ENCODE data around the gene CCDC201.
A peak's percentile ranks its signal among the peaks of the same experiment; 100 is the strongest.
"Not testable (repeated sequence)": the region's sequence is repeated elsewhere in the genome, so short reads cannot be mapped to it uniquely, and the experiment has no call there.

The CCDC201 gene

DNA sequence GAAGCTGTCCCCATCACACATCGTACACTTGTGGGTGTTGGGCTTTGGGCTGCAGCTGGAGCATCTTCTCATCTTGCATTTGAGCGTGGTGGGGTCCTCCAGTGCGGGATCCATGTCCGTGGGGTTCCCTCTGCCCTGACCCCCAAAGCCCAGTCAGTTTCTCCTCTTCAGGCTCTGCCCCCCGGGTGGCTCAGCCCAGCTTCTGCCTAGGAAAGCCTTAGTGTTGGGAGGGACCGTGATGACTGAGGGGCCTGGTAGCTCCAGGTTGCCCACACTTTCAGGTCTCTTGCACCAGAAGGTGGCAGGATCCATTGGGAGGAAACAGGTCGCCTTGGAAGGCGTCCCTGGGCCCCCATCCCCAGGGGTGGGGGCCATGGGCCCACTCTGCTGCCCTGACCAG is 55.9 kb downstream of the CCDC201 start:
- not testable (repeated sequence) for H3K4me3 ChIP-seq (ENCODE audit: low read depth, low read length); DNase-seq (ENCODE audit: low read depth)

- DNase-seq (ENCODE audit: low read depth); H3K4me3 ChIP-seq (ENCODE audit: low read depth, low read length): not testable (repeated sequence)
These were observed 58.4 kb downstream of the CCDC201 start for GRCh38 chr7:45814216-45815118.

- H3K4me3 ChIP-seq (ENCODE audit: low read depth, low read length); DNase-seq (ENCODE audit: low read depth): not testable (repeated sequence)
These were observed 59.1 kb downstream of the CCDC201 start for GRCh38 chr7:45813771-45814170.

- TF ChIP-seq, protein P1, sequence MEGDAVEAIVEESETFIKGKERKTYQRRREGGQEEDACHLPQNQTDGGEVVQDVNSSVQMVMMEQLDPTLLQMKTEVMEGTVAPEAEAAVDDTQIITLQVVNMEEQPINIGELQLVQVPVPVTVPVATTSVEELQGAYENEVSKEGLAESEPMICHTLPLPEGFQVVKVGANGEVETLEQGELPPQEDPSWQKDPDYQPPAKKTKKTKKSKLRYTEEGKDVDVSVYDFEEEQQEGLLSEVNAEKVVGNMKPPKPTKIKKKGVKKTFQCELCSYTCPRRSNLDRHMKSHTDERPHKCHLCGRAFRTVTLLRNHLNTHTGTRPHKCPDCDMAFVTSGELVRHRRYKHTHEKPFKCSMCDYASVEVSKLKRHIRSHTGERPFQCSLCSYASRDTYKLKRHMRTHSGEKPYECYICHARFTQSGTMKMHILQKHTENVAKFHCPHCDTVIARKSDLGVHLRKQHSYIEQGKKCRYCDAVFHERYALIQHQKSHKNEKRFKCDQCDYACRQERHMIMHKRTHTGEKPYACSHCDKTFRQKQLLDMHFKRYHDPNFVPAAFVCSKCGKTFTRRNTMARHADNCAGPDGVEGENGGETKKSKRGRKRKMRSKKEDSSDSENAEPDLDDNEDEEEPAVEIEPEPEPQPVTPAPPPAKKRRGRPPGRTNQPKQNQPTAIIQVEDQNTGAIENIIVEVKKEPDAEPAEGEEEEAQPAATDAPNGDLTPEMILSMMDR (IDR thresholded peaks at IDR 0.05; ENCODE audit: insufficient read depth, low read depth, low read length, missing control alignments), result no peak
- H3K4me3 ChIP-seq (ENCODE audit: low read depth, low read length), result no peak overlapping the region
- DNase-seq (ENCODE audit: low read depth), result no peak
These were observed 59.9 kb downstream of the CCDC201 start for GRCh38 chr7:45812946-45813345.

- peak; percentile 1 for DNase-seq (ENCODE audit: low read depth)
- not testable (repeated sequence) for H3K4me3 ChIP-seq (ENCODE audit: low read depth, low read length)
These were observed 61.1 kb downstream of the CCDC201 start for GRCh38 chr7:45811652-45812234.

DNA sequence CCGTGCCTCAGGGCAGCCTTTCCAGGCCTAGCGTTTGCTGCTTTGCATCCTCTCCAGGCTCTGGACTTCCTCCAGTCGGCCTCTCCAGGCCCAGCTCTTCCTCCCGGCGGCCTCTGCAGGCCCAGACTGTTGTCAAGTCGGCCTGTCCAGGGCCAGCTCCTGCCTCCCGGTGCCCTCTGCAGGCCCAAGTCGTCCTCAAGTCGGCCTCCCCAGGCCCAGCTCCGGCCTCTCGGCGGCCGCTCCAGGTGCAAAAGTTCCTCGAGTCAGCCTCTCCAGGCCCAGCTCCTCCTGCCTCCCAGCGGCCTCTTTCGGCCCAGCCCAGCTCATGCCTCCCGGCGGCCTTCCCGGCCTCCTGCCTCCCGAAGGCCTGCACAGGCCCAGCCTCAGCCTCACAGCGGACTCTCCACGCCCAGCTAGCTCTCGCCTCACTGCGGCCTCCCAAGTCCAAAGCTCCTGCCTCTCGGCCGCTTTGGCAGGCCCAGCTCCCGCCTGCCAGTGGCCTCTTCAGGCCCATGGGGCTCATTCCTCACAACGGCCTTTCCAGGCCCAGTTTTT is 62.4 kb downstream of the CCDC201 start:
- not testable (repeated sequence) for DNase-seq (ENCODE audit: low read depth); H3K4me3 ChIP-seq (ENCODE audit: low read depth, low read length)
